SW480 (cell line): ENCODE data around the gene TBCCD1.
A peak's percentile ranks its signal among the peaks of the same experiment; 100 is the strongest.
"Not testable (repeated sequence)": the region's sequence is repeated elsewhere in the genome, so short reads cannot be mapped to it uniquely, and the experiment has no call there.

Experiments
- DNase-seq: peaks from one replicate; pipeline ENCODE4 v3.0.0-alpha.2; 2016; ENCODE audit warnings: low spot score

Gene TBCCD1

DNA sequence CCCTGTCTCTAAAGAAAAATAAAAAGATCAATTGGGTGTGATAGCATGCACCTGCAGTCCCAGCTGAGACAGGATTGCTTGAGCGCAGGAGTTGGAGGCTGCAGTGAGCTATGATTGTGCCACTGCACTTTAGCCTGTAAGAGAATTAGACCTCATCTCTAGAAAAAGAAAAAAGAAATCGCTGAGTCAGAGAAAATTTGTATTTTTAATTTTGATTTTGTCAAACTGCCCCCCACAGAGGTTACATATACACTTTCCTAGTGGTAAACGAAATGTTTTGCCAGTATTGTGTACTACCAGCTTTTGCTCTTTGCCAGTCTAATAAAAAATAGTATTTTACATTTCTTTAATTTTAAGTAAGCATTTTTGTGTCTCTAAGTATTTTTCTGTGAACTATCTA, 17.6 kb downstream of the TBCCD1 start:
- DNase-seq: no peak

GRCh38 chr3:186544281-186544680, 22.9 kb downstream of the TBCCD1 start, which contains the start of gene CRYGS:
CRYGS (minus strand) TSS chr3:186544380; CDS start chr3:186544326, 54 bp downstream.
- DNase-seq: no peak

- no peak for DNase-seq
Observed at GRCh38 chr3:186540835-186541226, 26.3 kb downstream of the TBCCD1 start.

DNA sequence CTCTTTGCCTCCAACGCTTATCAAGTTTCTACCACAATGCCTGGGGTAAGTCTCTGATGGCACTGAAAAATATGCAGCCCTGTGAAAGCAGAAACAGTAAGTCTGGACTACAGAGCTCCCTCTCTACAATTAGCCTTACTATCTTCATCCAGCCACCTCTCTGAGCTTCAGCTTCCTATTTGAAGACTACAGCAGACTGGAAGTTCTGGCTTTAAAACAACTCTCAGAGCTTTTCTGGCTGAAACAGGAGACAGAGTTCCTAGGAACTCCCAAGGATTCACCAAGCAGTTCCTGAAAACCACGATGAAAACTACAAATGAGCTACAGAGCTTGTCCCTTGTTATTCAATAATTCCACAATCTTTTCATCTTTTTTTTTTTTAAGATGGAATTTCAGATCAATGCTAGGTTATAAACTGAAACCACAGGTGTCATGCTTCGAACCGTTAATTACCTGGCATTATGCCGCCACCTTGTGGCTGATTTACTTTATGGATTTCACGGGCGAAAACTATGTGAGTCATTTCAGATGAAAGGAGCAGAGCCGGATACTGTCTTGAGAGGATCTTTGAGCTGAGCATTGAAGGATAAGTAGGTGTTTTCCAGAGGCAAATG, 26.8 kb downstream of the TBCCD1 start:
- DNase-seq: peak; percentile 79

DNA sequence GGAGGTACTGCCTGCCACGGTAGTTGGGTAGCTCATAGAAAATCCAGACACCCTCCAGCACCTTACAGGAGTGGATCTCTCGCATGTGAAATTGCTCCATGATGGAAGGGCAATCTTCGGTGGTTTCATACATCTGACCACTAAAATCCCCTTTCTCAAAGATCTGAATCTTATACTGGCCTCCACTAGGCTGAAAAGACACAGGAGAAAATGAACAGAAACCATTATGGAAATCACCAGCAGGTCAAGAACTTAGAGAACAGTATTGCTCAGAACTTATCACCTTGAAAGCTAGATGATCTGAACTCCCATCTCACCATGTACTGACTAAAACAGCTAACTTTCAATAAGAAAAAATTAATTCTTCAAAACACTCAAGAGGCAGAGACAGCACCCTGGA, 28.4 kb downstream of the TBCCD1 start:
- no peak for DNase-seq

DNA sequence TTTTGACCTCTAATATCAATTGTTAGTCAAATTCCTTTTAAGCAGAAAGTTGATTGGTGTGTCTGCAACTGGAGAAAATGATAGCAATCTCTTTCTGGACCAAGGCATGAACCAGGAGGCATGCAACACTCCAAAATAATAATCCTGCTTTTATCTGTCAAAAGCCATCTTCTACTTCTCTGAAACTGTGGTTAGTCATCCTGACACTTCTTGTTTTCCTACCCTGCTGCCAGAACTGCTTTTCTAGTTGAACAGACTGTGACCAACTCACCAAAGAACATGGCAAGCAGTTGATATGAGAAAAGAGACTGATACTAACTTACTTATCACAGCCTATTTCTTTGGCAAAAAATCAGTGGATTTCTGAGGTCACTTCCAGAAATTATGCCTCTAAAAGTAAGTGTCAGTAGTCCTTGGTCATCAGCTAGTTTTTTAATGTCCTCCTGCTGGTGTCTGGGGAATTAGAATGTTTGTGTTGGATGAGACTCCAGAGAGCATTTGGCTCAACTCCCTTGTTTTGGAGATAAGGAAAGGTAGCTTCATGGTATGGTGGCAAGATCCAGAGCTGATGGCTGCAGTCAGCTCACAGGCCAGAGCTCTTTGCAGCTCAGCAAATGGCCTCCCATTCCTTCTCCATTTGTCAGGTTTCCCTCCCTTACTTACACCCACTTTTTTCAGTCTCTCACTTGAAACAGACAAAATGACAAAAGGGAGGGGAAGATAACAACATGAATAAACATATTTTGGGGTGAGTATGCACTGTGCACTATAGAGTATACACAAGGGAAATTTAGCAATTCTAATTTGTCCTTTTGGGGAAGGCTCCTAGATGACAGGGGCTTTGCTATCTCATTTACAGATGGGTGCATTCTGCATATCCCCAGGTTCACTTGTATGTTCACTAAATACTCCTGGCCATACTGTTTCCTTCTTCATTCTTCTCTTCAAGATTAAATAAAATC, 30.0 kb downstream of the TBCCD1 start:
- DNase-seq: no peak

- no peak for DNase-seq
Observed at GRCh38 chr3:186534113-186534669, 32.9 kb downstream of the TBCCD1 start.

- DNase-seq: no peak
Observed at GRCh38 chr3:186532598-186533072, 34.5 kb downstream of the TBCCD1 start.

DNA sequence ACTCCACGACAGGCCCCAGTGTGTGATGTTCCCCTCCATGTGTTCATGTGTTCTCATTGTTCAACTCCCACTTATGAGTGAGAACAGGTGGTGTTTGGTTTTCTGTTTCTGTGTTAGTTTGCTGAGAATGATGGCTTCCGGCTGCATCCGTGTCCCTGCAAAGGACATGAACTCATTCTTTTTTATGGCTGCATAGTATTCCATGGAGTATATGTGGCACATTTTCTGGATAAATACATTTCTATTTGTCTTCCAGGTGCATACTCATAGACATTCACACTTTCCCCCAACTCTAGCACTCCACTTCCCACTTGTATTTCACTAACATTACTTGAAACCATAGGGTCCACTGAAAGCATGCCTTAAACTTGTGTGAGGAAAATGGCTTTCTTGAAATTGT, 35.4 kb downstream of the TBCCD1 start:
- DNase-seq: not testable (repeated sequence)

DNA sequence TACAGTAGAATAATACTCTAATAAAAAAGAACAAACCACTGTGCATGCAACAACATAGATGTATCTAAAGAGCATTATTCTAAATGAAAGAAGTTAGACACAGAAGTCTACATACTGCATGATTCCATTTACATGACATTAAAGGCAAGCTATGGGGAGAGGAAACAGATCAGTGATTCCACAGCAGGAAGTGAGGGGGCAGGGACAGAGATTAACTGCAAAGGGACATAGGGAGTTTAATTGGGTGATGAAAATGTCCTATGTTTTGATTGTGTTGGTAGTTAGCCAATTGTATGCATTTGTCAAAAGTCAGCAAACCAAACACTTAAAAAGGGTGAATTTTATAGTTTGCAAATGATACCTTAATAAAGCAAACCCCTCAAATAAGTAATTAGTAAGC, 36.7 kb downstream of the TBCCD1 start:
- no peak for DNase-seq

- no peak for DNase-seq
Observed at GRCh38 chr3:186529201-186529999, 37.7 kb downstream of the TBCCD1 start.

- no peak for DNase-seq
Observed at GRCh38 chr3:186526256-186526606, 40.9 kb downstream of the TBCCD1 start.

GRCh38 chr3:186525369-186526255, 41.5 kb downstream of the TBCCD1 start:
- no peak for DNase-seq

- no peak for DNase-seq
Observed at GRCh38 chr3:186524616-186525015, 42.5 kb downstream of the TBCCD1 start.

GRCh38 chr3:186523434-186523833, 43.7 kb downstream of the TBCCD1 start:
- DNase-seq: no peak

DNA sequence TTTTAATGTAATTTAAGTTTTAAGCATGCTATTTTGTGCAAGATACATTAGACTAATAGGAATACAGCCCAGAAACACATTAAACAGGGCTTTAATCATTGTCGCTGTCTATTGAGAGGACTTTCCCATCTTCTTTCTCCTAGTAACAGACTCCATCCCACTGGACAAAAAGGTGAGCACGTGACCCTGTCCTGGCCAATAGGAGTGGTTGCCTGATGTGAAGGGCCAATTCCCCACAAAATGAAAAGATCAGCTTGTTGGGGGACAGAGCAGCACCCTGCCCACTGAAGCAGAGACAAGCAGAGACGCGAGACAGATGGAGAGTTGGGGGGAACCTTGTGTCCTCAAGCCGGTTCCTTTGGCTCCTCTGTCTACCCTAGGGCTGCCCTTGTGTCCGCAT, 44.1 kb downstream of the TBCCD1 start:
- DNase-seq: no peak

DNA sequence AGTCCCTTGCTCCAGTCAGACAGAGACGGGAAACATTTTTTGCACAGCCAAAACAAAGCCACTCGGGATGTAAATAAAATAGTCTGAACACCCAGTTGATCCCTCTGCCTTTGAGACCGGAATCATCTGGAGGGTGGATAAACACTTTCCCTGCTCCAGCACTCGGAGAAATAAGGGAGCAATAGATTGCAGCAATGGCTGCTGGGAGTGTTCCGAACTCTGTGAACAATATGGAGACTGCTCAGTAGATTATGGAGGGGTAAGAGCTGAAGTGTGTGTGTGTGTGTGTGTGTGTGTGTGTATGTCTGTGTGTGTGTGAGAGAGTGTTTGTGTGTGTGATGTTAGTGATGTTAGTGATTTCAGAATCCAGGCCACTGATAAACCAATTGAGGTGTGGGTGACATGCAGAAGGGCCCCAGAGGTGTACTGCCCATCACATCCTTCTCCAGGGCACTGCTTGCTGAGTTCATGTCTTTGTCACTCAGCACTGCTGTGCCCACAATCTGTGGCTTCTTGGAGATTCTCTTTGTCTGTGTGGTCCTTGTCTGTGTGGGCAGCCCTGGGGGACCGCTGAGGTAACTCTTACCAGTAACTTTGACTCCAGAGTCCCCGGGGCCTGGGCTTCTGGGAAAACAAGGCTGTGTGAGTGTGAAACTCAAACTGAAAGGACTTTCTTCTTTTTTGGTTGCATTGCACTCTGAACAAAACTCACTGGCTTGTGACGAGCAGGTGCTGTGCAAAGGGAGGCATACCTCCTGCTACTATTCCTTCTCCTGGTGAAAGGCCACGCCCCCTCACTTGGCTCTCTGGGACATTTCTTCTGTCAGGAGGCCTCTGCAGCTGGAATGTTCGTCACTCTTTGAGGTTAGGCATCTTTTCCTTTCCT, 45.9 kb downstream of the TBCCD1 start:
- no peak for DNase-seq

DNA sequence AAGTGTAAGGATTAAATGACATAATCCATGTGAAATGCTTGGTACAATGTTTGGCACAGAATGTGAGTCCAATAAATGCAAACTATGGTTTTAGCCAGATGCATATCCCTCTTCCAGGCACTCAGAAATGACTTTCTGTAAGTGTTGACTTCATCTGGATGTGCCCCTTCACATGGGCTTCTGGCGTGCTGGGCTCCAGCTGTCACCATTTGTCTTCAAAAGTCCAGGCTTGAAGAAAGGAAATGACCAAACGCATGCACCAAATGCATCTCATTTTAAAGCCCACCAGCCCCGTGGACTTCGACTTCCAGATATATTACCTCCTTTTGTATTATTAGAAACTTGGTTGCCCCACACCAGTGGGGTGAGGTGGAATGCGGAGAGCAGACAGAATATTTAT, 46.7 kb downstream of the TBCCD1 start:
- DNase-seq: no peak

DNA sequence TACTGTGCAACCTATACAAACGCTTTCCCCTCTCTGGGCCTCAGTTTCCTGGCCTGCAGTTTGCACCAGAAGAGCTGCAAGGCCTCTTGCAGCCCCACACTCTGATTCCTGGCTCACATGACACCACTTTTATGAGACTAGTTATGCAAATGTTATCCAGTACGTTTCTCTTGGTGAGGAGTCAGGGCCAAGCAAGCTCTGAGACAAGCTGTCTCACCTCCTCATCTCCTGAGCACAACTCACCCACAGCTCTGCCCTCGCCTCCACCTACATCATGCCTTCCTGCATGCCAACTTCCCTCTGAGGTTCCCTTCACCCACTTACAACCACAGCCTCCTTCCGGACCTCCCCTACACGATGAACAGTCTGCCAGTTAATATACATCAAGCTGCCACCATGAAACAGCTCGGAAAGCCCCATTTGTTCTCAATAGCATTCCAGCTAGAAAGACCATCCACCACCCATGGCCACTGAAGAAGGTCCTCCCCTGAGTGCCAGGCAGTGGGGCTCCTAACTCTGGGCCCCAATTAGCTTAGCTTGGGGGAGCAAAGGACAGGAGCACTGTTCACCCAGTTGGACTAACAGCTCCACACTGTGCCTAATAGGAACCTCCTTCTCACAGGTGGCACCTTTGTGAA, 48.0 kb downstream of the TBCCD1 start:
- no peak for DNase-seq

GRCh38 chr3:186517218-186517617, 49.9 kb downstream of the TBCCD1 start:
- no peak for DNase-seq
